ENCODE results near the gene DDO.

DDO gene

GRCh38 chr6:110348961-110349690 lies 66.2 kb downstream of the DDO start:
- no peak for TF ChIP-seq CTCF (conservative IDR thresholded peaks at IDR 0.05; ENCODE audit: low read length)
- no peak overlapping the region for H3K4me3 ChIP-seq (ENCODE audit: low read length)
- DNase-seq (ENCODE audit: low read depth): no peak

- H3K4me3 ChIP-seq (ENCODE audit: low read length): no peak overlapping the region
- no peak for DNase-seq (ENCODE audit: low read depth)
- no peak for TF ChIP-seq CTCF (conservative IDR thresholded peaks at IDR 0.05; ENCODE audit: low read length)
Observed at GRCh38 chr6:110345025-110345424, 70.3 kb downstream of the DDO start.

GRCh38 chr6:110342759-110343158 lies 72.6 kb downstream of the DDO start:
- no peak for TF ChIP-seq CTCF (conservative IDR thresholded peaks at IDR 0.05; ENCODE audit: low read length)
- DNase-seq (ENCODE audit: low read depth): no peak

More at GRCh38 chr6:110342759-110343158, 72.6 kb downstream of the DDO start:
- no peak overlapping the region for H3K4me3 ChIP-seq (ENCODE audit: low read length)
